Activated CD8-positive, alpha-beta memory T cell treated with anti-CD3 and anti-CD28 coated beads, Interleukin-2, amount 10 ng/mL, durations not matched to agents 7 days and 5 days (primary cell): ENCODE results near the gene TAF6. TPM values are rescaled to one million over a fixed set of nuclear protein-coding genes. Genes with fewer than 3 reads are reported as not detected.

Source experiments
- ATAC-seq: fragments of 150-1000 bp; cut with Tn5 transposase; one replicate; pipeline ENCODE4 v1.10.0; 2021; ENCODE audit warnings: moderate library complexity
- CTCF ChIA-PET: fragments of 350-600 bp; sonication (Branson Sonifier 250); formaldehyde crosslinking; loops from one replicate; lab custom pipeline; 2021; ENCODE audit warnings: antibody characterized with exemption; lab: Charles Lee
- DNase-seq: peaks from one replicate; pipeline ENCODE4 v3.0.0-alpha.2; 2020
- H3K27ac Mint-ChIP-seq: one replicate; pipeline ENCODE4 v1.8.0; 2021; ENCODE audit warnings: mild to moderate bottlenecking, mixed read lengths
- H3K27me3 Mint-ChIP-seq: one replicate; pipeline ENCODE4 v1.8.0; 2021; ENCODE audit warnings: mixed read lengths
- H3K36me3 Mint-ChIP-seq: one replicate; pipeline ENCODE4 v1.8.0; 2021; ENCODE audit warnings: mild to moderate bottlenecking, mixed read lengths
- H3K4me1 Mint-ChIP-seq: one replicate; pipeline ENCODE4 v1.8.0; 2021; ENCODE audit warnings: mixed read lengths
- H3K4me3 Mint-ChIP-seq: one replicate; pipeline ENCODE4 v1.8.0; 2021; ENCODE audit warnings: mild to moderate bottlenecking, moderate library complexity, mixed read lengths
- H3K9me3 Mint-ChIP-seq: one replicate; pipeline ENCODE4 v1.8.0; 2022; ENCODE audit warnings: low read depth, mixed read lengths
- total RNA-seq, 2 experiments: library from RNA; stranded (reverse); gene quantifications; one replicate each; pipeline ENCODE4 v1.2.3, GENCODE V29; 2021

TAF6 gene
- total RNA-seq, 2 experiments from 2014 or later, result 70.4 to 71.4 TPM

DNA sequence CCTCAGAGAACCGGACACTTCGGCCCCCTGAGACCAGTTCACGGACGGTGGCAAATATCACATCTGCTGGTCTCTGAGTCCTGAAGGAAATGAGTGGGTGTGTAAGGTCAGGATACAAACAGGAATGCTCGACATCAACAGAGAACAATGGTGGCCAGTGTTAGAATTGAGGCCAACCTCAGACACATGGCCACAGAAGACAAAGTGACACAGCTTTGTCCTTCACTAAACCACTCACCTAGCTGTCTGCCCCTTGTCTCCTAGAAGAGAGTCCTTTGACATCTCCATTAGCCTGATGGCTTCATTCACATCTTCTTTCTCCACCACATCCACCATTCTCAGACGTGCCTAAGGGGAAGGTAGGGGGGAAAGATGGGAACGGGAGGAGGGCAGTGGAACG is 26.1 kb downstream of the TAF6 start:
- H3K4me1 Mint-ChIP-seq, result peaks cover 58% of the 10 kb centered on the region
- CTCF ChIA-PET, result interaction anchor here (1.0 kb wide), 1 partner anchor 10 kb away, joined by 4 read pairs; no protein-coding TSS in a partner anchor
- no peak overlapping the region for H3K4me3 Mint-ChIP-seq
- ATAC-seq, result no peak
- DNase-seq, result no peak
- no peaks in the 10 kb centered on the region for H3K9me3 Mint-ChIP-seq
- H3K36me3 Mint-ChIP-seq, result peaks cover 66% of the 10 kb centered on the region
- no peak overlapping the region for H3K27ac Mint-ChIP-seq
- no peaks in the 10 kb centered on the region for H3K27me3 Mint-ChIP-seq

DNA sequence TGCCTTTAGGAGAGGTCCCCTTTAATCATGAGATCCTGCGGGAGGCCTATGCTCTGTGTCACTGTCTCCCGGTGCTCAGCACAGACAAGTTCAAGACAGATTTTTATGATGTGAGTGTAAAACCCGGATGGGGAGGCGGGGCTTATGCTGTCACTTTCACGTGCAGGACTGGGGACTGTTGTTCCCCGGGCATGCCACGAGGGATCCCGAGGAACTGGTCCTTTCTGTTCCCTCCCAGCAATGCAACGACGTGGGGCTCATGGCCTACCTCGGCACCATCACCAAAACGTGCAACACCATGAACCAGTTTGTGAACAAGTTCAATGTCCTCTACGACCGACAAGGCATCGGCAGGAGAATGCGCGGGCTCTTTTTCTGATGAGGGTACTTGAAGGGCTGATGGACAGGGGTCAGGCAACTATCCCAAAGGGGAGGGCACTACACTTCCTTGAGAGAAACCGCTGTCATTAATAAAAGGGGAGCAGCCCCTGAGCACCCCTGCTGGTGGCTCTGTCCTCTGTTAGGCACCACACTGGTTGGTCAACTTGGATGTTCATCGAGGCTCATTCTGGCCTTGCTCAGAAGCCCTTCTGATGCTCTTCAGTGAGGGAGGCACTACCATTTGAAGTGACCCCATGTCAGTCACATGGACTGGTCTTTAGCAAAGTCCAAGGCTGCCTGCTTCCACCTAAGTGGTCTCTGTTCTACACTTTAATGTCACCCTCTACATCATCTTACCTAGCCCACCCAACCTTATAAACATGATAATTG is 27.6 kb downstream of the TAF6 start:
- Mint-ChIP-seq H3K9me3 (no peaks in the 10 kb centered on the region), H3K27me3 (no peaks in the 10 kb centered on the region), H3K4me1 (peaks cover 53% of the 10 kb centered on the region), H3K27ac (no peak overlapping the region), H3K36me3 (peaks cover 55% of the 10 kb centered on the region), H3K4me3 (no peak overlapping the region)
- CTCF ChIA-PET, result interaction anchor here (1.4 to 4.7 kb wide), 2 partner anchors 10 to 40 kb away, joined by 4 to 20 read pairs; partner anchors contain the start of genes AP4M1 and MCM7
- DNase-seq (no peak), ATAC-seq (no peak)

- no peak for ATAC-seq
- DNase-seq, result no peak
- H3K27me3 Mint-ChIP-seq, result no peaks in the 10 kb centered on the region
- peaks cover 46% of the 10 kb centered on the region for H3K36me3 Mint-ChIP-seq
- peak overlapping the region; percentile 42 for H3K27ac Mint-ChIP-seq
- H3K9me3 Mint-ChIP-seq, result no peaks in the 10 kb centered on the region
- CTCF ChIA-PET, result interaction anchor here (0.7 to 4.7 kb wide), 5 partner anchors 8 to 41 kb away, joined by 3 to 20 read pairs (median 4); partner anchors contain the start of genes AP4M1 and MCM7
- H3K4me1 Mint-ChIP-seq, result peaks cover 51% of the 10 kb centered on the region
- peak overlapping the region; percentile 3 for H3K4me3 Mint-ChIP-seq
Observed at GRCh38 chr7:100090527-100091410, 28.4 kb downstream of the TAF6 start.

GRCh38 chr7:100089458-100090196 is 29.5 kb downstream of the TAF6 start:
- H3K27ac Mint-ChIP-seq, result peak overlapping the region; percentile 88
- H3K27me3 Mint-ChIP-seq, result no peaks in the 10 kb centered on the region
- peak overlapping the region; percentile 86 for H3K4me3 Mint-ChIP-seq
- DNase-seq (no peak), ATAC-seq (no peak)
- CTCF ChIA-PET, result interaction anchor here (0.7 to 4.7 kb wide), 5 partner anchors 9 to 73 kb away, joined by 4 to 20 read pairs (median 4); partner anchors contain the start of genes AP4M1 and MCM7
- H3K9me3 Mint-ChIP-seq, result no peaks in the 10 kb centered on the region
- H3K36me3 Mint-ChIP-seq, result peaks cover 37% of the 10 kb centered on the region
- H3K4me1 Mint-ChIP-seq, result peaks cover 48% of the 10 kb centered on the region

GRCh38 chr7:100088621-100089457 is 30.3 kb downstream of the TAF6 start, which contains the start of gene COPS6:
COPS6 (plus strand) TSS chr7:100088969; CDS start chr7:100088991, 22 bp downstream.
- CTCF ChIA-PET, result interaction anchor here (0.7 to 4.7 kb wide), 10 partner anchors 13 to 682 kb away, joined by 3 to 20 read pairs (median 4); partner anchors contain the start of genes AP4M1 and MCM7
- Mint-ChIP-seq H3K27me3 (no peaks in the 10 kb centered on the region), H3K27ac (peak within 1 kb of the TSS; percentile 88), H3K4me1 (peaks cover 47% of the 10 kb centered on the region), H3K9me3 (no peaks in the 10 kb centered on the region), H3K4me3 (peak within 1 kb of the TSS; percentile 86), H3K36me3 (peaks cover 31% of the 10 kb centered on the region)
- DNase-seq (peak; percentile 85), ATAC-seq (peak; percentile 78)

GRCh38 chr7:100088095-100088620 is 31.0 kb downstream of the TAF6 start:
- ATAC-seq (no peak), DNase-seq (no peak)
- Mint-ChIP-seq H3K9me3 (no peaks in the 10 kb centered on the region), H3K27me3 (no peaks in the 10 kb centered on the region), H3K27ac (peak overlapping the region; percentile 88), H3K4me1 (peaks cover 42% of the 10 kb centered on the region), H3K36me3 (peaks cover 25% of the 10 kb centered on the region), H3K4me3 (peak overlapping the region; percentile 86)
- CTCF ChIA-PET, result interaction anchor here (0.7 to 4.7 kb wide), 10 partner anchors 13 to 681 kb away, joined by 3 to 20 read pairs (median 4); partner anchors contain the start of genes AP4M1 and MCM7

DNA sequence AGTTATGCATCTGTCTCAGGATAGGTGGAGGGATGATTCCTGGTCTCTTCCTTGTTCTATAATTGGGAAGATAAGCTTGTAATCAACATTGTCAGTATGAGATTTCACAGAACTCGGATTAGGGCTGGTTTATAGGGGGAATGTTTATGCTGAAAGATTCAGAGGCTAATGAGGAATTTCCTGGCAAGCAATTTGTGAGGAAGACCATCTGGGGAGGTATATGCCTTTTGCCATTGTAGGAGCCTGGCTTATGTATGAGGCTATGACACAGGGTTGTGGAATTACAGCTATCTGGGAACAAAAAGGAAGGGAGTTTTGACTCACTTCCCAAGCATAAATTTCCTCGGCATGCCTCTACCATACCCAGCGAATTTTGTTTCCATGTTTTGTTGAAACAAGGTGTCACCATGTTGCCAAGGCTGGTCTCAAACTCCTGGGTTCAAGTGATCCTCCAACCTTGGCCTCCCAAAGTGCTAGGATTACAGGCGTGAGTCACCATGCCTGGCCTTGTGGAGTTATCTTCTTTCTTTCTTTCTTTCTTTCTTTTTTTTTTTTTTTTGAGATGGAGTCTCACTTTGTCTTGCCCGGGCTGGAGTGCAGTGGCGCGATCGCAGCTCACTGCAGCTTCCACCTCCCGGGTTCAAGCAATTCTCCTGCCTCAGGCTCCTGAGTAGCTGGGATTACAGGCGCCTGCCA is 32.0 kb downstream of the TAF6 start:
- Mint-ChIP-seq H3K27ac (no peak overlapping the region), H3K36me3 (peaks cover 15% of the 10 kb centered on the region), H3K9me3 (no peaks in the 10 kb centered on the region), H3K4me3 (peak overlapping the region; percentile 20), H3K27me3 (no peaks in the 10 kb centered on the region), H3K4me1 (peaks cover 43% of the 10 kb centered on the region)
- CTCF ChIA-PET, result interaction anchor here (1.1 to 3.1 kb wide), 3 partner anchors 14 to 96 kb away, joined by 3 to 18 read pairs (median 4); partner anchors contain the start of genes AP4M1 and MCM7
- ATAC-seq (no peak), DNase-seq (no peak)

- H3K27me3 Mint-ChIP-seq, result no peaks in the 10 kb centered on the region
- H3K4me3 Mint-ChIP-seq, result no peak overlapping the region
- H3K27ac Mint-ChIP-seq, result no peak overlapping the region
Observed at GRCh38 chr7:100085515-100085914, 33.6 kb downstream of the TAF6 start.

DNA sequence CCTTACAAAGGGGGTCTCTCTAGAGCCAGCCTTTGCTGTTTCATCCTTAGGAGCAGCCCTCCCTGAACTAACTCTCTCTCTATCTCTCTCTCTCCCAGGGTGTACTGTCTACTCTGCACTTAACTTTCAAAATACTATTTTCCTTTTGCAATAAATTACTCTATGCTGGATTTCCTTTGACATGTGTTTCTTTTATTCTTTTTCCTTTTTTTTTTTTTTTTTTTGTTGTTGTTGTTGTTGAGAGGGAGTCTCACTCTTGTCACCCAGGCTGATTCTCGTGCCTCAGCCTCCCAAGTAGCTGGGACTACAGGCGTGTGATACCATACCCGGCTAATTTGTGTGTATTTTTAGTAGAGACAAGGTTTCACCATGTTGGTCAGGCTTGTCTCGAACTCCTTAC is 36.2 kb downstream of the TAF6 start:
- Mint-ChIP-seq H3K36me3 (peaks cover 13% of the 10 kb centered on the region), H3K4me1 (peaks cover 35% of the 10 kb centered on the region), H3K4me3 (peak overlapping the region; percentile 88), H3K27me3 (no peaks in the 10 kb centered on the region), H3K27ac (peak overlapping the region; percentile 3), H3K9me3 (no peaks in the 10 kb centered on the region)
- DNase-seq (no peak), ATAC-seq (no peak)
- CTCF ChIA-PET, result interaction anchor here (0.6 to 2.0 kb wide), 25 partner anchors 8 to 362 kb away, joined by 3 to 14 read pairs (median 4); partner anchors contain the start of genes AP4M1, MBLAC1, MCM7 and ZKSCAN1

More at GRCh38 chr7:100085515-100085914, 33.6 kb downstream of the TAF6 start:
- ATAC-seq, result no peak
- CTCF ChIA-PET, result no interaction called here
- Mint-ChIP-seq H3K4me1 (peaks cover 38% of the 10 kb centered on the region), H3K9me3 (no peaks in the 10 kb centered on the region), H3K36me3 (peaks cover 6% of the 10 kb centered on the region)
- no peak for DNase-seq

DNA sequence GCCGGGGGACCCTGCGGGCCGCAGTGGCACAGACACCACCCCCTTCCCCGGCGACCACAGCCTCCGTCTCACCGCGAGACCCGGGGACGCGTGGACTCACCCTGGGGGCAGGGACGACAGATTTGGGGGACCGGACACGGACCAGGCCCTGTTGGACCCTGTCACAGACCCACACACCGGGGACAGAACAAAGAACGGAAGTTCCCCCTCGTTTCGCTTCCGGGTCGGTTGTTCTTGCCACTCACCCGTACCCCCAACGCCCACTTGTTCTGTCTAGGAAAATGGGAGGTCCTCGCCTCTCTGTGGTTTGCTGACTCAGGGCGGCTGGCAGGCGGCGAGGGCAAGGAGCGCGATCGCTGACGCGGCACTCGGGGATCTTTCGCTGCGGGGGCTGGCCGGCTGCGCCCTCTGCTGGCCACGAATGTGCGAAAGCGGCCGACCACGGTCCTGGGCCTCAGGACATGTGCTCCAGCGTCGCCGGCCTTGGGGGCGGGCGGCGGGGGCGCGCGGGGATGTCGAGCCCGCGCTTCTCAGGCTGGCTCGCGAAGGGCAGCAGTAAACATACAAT is 37.5 kb downstream of the TAF6 start, which contains the start of gene ZNF3:
ZNF3 (minus strand) TSS at position 189 of the 568 bp plus-strand sequence. CDS start 4,366 bp downstream, outside the sequence.
- Mint-ChIP-seq H3K4me1 (peaks cover 32% of the 10 kb centered on the region), H3K4me3 (peak within 1 kb of the TSS; percentile 88), H3K27me3 (no peaks in the 10 kb centered on the region), H3K9me3 (no peaks in the 10 kb centered on the region), H3K27ac (peak within 1 kb of the TSS; percentile 87), H3K36me3 (peaks cover 20% of the 10 kb centered on the region)
- ATAC-seq (peak; percentile 91), DNase-seq (peak; percentile 99)
- CTCF ChIA-PET, result interaction anchor here (0.7 to 1.4 kb wide), 20 partner anchors 10 to 695 kb away, joined by 3 to 14 read pairs (median 4); partner anchors contain the start of genes AP4M1, MBLAC1, MCM7 and ZKSCAN1
